HepG2 (cell line): ENCODE measurements around the gene WDSUB1. TPM values are rescaled to one million over a fixed set of nuclear protein-coding genes. Genes with fewer than 3 reads are reported as not detected.

ENCODE experiments used
- ATAC-seq: fragments of 200-7000 bp; cut with Tn5 transposase; 3 replicates; pipeline ENCODE4 v1.9.1; 2020; ENCODE audit warnings: mild to moderate bottlenecking, moderate library complexity
- BruUV-seq: library from RNA; stranded (reverse); fragments of 400-500 nt; replicated peaks from 2 replicates; lab custom pipeline; 2021; lab: Mats Ljungman, UMichigan
- CTCF ChIA-PET: fragments of 300-600 bp; formaldehyde crosslinking; extraction: SDS; loops from one replicate; lab custom pipeline; 2021; ENCODE audit warnings: low total read pairs, inconsistent platforms, low intra/inter-chr PET ratio; lab: Yijun Ruan, JAX
- POLR2A ChIA-PET: fragments of 350-600 bp; sonication (Branson Sonifier 250); formaldehyde crosslinking; loops from one replicate; lab custom pipeline; 2020; ENCODE audit warnings: antibody characterized with exemption, inconsistent platforms; lab: Yijun Ruan, JAX
- DNase-seq: peaks from one replicate; pipeline ENCODE4 v3.0.0-alpha.2; 2015; ENCODE audit warnings: low spot score
- FAIRE-seq: peaks from 3 replicates; lab custom pipeline; 2011; peaks lifted over from hg19 to GRCh38; lab: Jason Lieb, UNC
- H2AFZ ChIP-seq: one replicate; pipeline ENCODE4 v1.6.1; 2011; ENCODE audit warnings: low read length, inconsistent platforms
- H3K27ac ChIP-seq: fragments of 300-600 bp; 3 replicates; pipeline ENCODE4 v1.8.0; 2011; ENCODE audit warnings: mixed run types, mild to moderate bottlenecking, mixed read lengths, low read length, inconsistent platforms; ENCODE audit not compliant: insufficient read depth; ENCODE audit errors: extremely low read length
- H3K27me3 ChIP-seq, 2 experiments: fragments of 200-600 bp in 1 of 2; 2 replicates in 1 of 2; 3 replicates in 1 of 2; pipeline versions ENCODE4 v1.6.0 to v1.8.0; 2011; ENCODE audit warnings: low read length in 2 of 2, mild to moderate bottlenecking in 2 of 2, moderate library complexity in 2 of 2, inconsistent platforms in 1 of 2; ENCODE audit not compliant: insufficient read depth in 2 of 2, control insufficient read depth in 1 of 2
- H3K36me3 ChIP-seq, 2 experiments: fragments of 200-600 bp in 1 of 2; replicated peaks in 1 of 2; 2 replicates in 1 of 2; 3 replicates in 1 of 2; pipeline versions ENCODE4 v1.5.1 to v1.8.0; 2011; ENCODE audit warnings: low read length in 2 of 2, inconsistent platforms in 1 of 2; ENCODE audit not compliant: insufficient read depth in 2 of 2, control insufficient read depth in 1 of 2
- H3K4me1 ChIP-seq: 2 replicates; pipeline ENCODE4 v1.5.1; 2012; ENCODE audit warnings: low read length, inconsistent platforms; ENCODE audit not compliant: insufficient read depth
- H3K4me2 ChIP-seq: 2 replicates; pipeline ENCODE4 v1.6.0; 2011; ENCODE audit warnings: low read depth, low read length, inconsistent platforms
- H3K4me3 ChIP-seq, 3 experiments: fragments of 200-600 bp in 1 of 3; sonication (generic), shearing (Covaris generic) in 1 of 3; replicated peaks in 1 of 3; 2 replicates each; pipeline ENCODE4 v1.5.1; 2011 to 2016; ENCODE audit warnings: low read length in 3 of 3, inconsistent platforms in 2 of 3, low read depth in 2 of 3, mild to moderate bottlenecking in 2 of 3, control low read depth in 1 of 3, mixed read lengths in 1 of 3; ENCODE audit not compliant: insufficient read depth in 1 of 3
- H3K79me2 ChIP-seq: one replicate; pipeline ENCODE4 v1.6.1; 2011; ENCODE audit warnings: low read length, inconsistent platforms; ENCODE audit not compliant: insufficient read depth
- H3K9ac ChIP-seq: 2 replicates; pipeline ENCODE4 v1.6.0; 2011; ENCODE audit warnings: mild to moderate bottlenecking, low read depth, low read length, inconsistent platforms; ENCODE audit not compliant: insufficient read depth
- H3K9me3 ChIP-seq: 2 replicates; pipeline ENCODE4 v1.5.1; 2012; ENCODE audit warnings: mild to moderate bottlenecking, low read length
- H4K20me1 ChIP-seq: 2 replicates; pipeline ENCODE4 v1.6.0; 2011; ENCODE audit warnings: inconsistent platforms, mild to moderate bottlenecking, low read length, moderate library complexity; ENCODE audit not compliant: insufficient read depth
- CEBPG ChIP-seq: IDR thresholded peaks from 2 replicates; pipeline ENCODE4 v1.6.1; 2016
- HCFC1 ChIP-seq: fragments of 150-350 bp; IDR thresholded peaks from 2 replicates; pipeline ENCODE4 v1.6.1; 2014; ENCODE audit warnings: low read depth, low read length
- ZNF230 ChIP-seq: sonication (generic); formaldehyde crosslinking; IDR thresholded peaks from 2 replicates; pipeline ENCODE4 v1.4.0; 2020; ENCODE audit warnings: mild to moderate bottlenecking, missing genetic modification reagents
- ZNF781 ChIP-seq: sonication (generic); formaldehyde crosslinking; IDR thresholded peaks from 2 replicates; pipeline ENCODE4 v1.5.1; 2020; ENCODE audit warnings: borderline replicate concordance, mild to moderate bottlenecking, missing genetic modification reagents; ENCODE audit errors: not compliant biosample characterization
- WGBS: methylation state at CpG from one replicate; pipeline ENCODE4 v1.1.6; 2017; ENCODE audit warnings: low lambda C conversion rate; 5-methylcytosine and 5-hydroxymethylcytosine counted together
- in situ Hi-C: cut with HindIII; loops from 2 replicates; pipeline ENCODE4 v1.10.0; 2017; ENCODE audit warnings: low pct_unique_long_range_greater_than_20kb; ENCODE audit not compliant: extremely low pct_ligation_motif_present
- intact Hi-C: fragments of 100-400 bp; cut with micrococcal nuclease; formaldehyde crosslinking; loops from one replicate; pipeline ENCODE4 v1.10.0; 2022; ENCODE audit not compliant: unreplicated experiment
- polyA plus RNA-seq, 8 experiments: library from polyadenylated mRNA; depleted of rRNA in 3 of 8; stranded (reverse) in 7 of 8; unstranded in 1 of 8; fragments of >200 nt; fragmentation: Illumina TruSeq in 4 of 8; extraction: Trizol in 4 of 8; gene quantifications; 2 replicates each; pipeline versions ENCODE4 v1.2.1 to v1.2.3, GENCODE V29; 2011 to 2016; ENCODE audit warnings: low read depth in 4 of 8, missing spikeins in 1 of 8, mixed read lengths in 1 of 8; ENCODE audit not compliant: insufficient read depth in 1 of 8
- total RNA-seq, 5 experiments: library from RNA; depleted of rRNA; stranded (reverse); fragments of >200 nt; fragmentation: Illumina TruSeq; extraction: Trizol; gene quantifications; 2 replicates each; pipeline ENCODE4 v1.2.3, GENCODE V29; 2016; ENCODE audit warnings: low read depth in 1 of 5
- TF ChIP-seq, protein P1 (sequence below): sonication (generic); formaldehyde crosslinking; IDR thresholded peaks from 2 replicates; pipeline ENCODE4 v1.8.1; 2023; ENCODE audit warnings: mild to moderate bottlenecking, inconsistent platforms, moderate library complexity, missing genetic modification reagents, borderline replicate concordance
- TF ChIP-seq, protein P2 (sequence below): sonication (generic); formaldehyde crosslinking; IDR thresholded peaks from 2 replicates; pipeline ENCODE4 v1.4.0; 2020; ENCODE audit warnings: mild to moderate bottlenecking, missing genetic modification reagents
- TF ChIP-seq, protein P3 (sequence below): sonication (generic); formaldehyde crosslinking; IDR thresholded peaks from 2 replicates; pipeline ENCODE4 v1.4.0; 2020; ENCODE audit warnings: missing genetic modification reagents; ENCODE audit errors: not compliant biosample characterization
- TF ChIP-seq, protein P4 (sequence below): sonication (generic); formaldehyde crosslinking; IDR thresholded peaks from 2 replicates; pipeline ENCODE4 v1.4.0; 2020; ENCODE audit warnings: mild to moderate bottlenecking, missing genetic modification reagents
- TF ChIP-seq, protein P5 (sequence below): sonication (generic); formaldehyde crosslinking; conservative IDR thresholded peaks from 2 replicates; pipeline ENCODE4 v1.4.0; 2020; ENCODE audit warnings: missing genetic modification reagents

Gene WDSUB1
- total and polyA plus RNA-seq, 2 of the 13 experiments (the other 11 are each of a cell fraction or from before 2014, with no cell fraction given), result 10.1 to 10.7 TPM

DNA sequence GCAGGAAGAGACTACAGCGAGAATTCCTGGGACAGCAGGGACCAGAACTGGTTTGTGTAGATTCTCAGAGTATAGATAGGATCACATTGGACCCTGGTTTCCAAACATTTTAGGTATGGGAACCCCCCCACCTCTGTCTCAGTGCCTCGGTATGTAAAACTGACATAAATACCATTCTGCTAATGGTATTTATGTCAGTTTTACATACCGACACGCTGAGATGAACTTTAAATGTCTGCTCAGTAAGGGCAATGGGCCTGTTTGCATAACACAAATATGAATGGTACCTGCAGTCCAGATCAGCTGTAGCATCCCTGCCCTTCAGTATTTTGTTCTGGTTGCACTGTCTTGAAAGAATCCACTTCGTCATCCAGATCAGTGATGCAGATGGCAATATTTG is 73.2 kb downstream of the WDSUB1 start:
- Histone ChIP-seq H3K36me3 (no peaks in the 10 kb centered on the region), H3K4me3 (no peak overlapping the region), H3K4me1 (peaks cover 16% of the 10 kb centered on the region), H3K9ac (no peak overlapping the region), H3K9me3 (no peaks in the 10 kb centered on the region), H3K79me2 (no peaks in the 10 kb centered on the region), H3K27me3 (no peaks in the 10 kb centered on the region), H4K20me1 (no peaks in the 10 kb centered on the region), H3K27ac (no peak overlapping the region), H3K4me2 (no peak overlapping the region), H2AFZ (no peak overlapping the region)
- 85% methylated on average over 5 of the region's 5 CpGs for WGBS
- TF ChIP-seq, protein P1, sequence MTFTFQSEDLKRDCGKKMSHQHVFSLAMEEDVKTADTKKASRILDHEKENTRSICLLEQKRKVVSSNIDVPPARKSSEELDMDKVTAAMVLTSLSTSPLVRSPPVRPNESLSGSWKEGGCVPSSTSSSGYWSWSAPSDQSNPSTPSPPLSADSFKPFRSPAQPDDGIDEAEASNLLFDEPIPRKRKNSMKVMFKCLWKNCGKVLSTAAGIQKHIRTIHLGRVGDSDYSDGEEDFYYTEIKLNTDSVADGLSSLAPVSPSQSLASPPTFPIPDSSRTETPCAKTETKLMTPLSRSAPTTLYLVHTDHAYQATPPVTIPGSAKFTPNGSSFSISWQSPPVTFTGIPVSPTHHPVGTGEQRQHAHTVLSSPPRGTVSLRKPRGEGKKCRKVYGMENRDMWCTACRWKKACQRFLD, result no peak
- TF ChIP-seq HCFC1 (no peak), CEBPG (CRISPR knock-in tag) (no peak), ZNF230 (CRISPR knock-in tag) (no peak), ZNF781 (CRISPR knock-in tag) (no peak)
- TF ChIP-seq, protein P2, sequence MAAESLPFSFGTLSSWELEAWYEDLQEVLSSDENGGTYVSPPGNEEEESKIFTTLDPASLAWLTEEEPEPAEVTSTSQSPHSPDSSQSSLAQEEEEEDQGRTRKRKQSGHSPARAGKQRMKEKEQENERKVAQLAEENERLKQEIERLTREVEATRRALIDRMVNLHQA (CRISPR knock-in tag), result no peak
- TF ChIP-seq, protein P3, sequence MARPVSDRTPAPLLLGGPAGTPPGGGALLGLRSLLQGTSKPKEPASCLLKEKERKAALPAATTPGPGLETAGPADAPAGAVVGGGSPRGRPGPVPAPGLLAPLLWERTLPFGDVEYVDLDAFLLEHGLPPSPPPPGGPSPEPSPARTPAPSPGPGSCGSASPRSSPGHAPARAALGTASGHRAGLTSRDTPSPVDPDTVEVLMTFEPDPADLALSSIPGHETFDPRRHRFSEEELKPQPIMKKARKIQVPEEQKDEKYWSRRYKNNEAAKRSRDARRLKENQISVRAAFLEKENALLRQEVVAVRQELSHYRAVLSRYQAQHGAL (CRISPR knock-in tag), result no peak
- TF ChIP-seq, protein P4, sequence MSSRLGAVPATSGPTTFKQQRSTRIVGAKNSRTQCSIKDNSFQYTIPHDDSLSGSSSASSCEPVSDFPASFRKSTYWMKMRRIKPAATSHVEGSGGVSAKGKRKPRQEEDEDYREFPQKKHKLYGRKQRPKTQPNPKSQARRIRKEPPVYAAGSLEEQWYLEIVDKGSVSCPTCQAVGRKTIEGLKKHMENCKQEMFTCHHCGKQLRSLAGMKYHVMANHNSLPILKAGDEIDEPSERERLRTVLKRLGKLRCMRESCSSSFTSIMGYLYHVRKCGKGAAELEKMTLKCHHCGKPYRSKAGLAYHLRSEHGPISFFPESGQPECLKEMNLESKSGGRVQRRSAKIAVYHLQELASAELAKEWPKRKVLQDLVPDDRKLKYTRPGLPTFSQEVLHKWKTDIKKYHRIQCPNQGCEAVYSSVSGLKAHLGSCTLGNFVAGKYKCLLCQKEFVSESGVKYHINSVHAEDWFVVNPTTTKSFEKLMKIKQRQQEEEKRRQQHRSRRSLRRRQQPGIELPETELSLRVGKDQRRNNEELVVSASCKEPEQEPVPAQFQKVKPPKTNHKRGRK (CRISPR knock-in tag), result no peak
- TF ChIP-seq, protein P5, sequence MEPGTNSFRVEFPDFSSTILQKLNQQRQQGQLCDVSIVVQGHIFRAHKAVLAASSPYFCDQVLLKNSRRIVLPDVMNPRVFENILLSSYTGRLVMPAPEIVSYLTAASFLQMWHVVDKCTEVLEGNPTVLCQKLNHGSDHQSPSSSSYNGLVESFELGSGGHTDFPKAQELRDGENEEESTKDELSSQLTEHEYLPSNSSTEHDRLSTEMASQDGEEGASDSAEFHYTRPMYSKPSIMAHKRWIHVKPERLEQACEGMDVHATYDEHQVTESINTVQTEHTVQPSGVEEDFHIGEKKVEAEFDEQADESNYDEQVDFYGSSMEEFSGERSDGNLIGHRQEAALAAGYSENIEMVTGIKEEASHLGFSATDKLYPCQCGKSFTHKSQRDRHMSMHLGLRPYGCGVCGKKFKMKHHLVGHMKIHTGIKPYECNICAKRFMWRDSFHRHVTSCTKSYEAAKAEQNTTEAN (CRISPR knock-in tag), result no peak
- BruUV-seq, result no TSS peak
- ChIA-PET POLR2A (no interaction called here), CTCF (no interaction called here)
- ATAC-seq, result no peak
- in situ Hi-C loops, result no loop called here
- intact Hi-C loops, result no loop called here
- no peak for DNase-seq
- no peak for FAIRE-seq
